NCI-H524 (cell line): ENCODE data around the gene TRIM25.
A peak's percentile ranks its signal among the peaks of the same experiment; 100 is the strongest.
"Not testable (repeated sequence)": the region's sequence is repeated elsewhere in the genome, so short reads cannot be mapped to it uniquely, and the experiment has no call there.

ENCODE experiments used
- DNase-seq, 2 experiments: peaks; one replicate each; lab custom pipeline; 2025; lab: John Stamatoyannopoulos, UW

Gene TRIM25

GRCh38 chr17:56913867-56914580, at the start of gene TRIM25:
Gene TRIM25 (minus strand): TSS chr17:56914049. CDS start chr17:56913988, 61 bp downstream.
- DNase-seq = peak; percentile 79 to 84

- DNase-seq = peak; percentile 96 to 97
These were observed 47.0 kb upstream of the TRIM25 start, which contains the start of gene COIL for GRCh38 chr17:56960596-56961538. Gene COIL (minus strand): TSS chr17:56961050. CDS start chr17:56961019, 31 bp downstream.

- no peak for DNase-seq
These were observed 43.1 kb upstream of the TRIM25 start for GRCh38 chr17:56956992-56957391.

GRCh38 chr17:56949595-56949994, 35.7 kb upstream of the TRIM25 start:
- DNase-seq = no peak

- DNase-seq = no peak
These were observed 34.6 kb upstream of the TRIM25 start for GRCh38 chr17:56948491-56948890.

GRCh38 chr17:56947741-56948140, 33.9 kb upstream of the TRIM25 start:
- no peak for DNase-seq

GRCh38 chr17:56945938-56946505, 32.2 kb upstream of the TRIM25 start:
- no peak for DNase-seq

- DNase-seq = no peak
These were observed 29.8 kb upstream of the TRIM25 start for GRCh38 chr17:56943505-56944125.

- peak; percentile 63 to 78 for DNase-seq
These were observed 26.1 kb upstream of the TRIM25 start for GRCh38 chr17:56939869-56940484.

- DNase-seq = not testable (repeated sequence)
These were observed 24.4 kb upstream of the TRIM25 start for GRCh38 chr17:56938206-56938605.

- no peak for DNase-seq
These were observed 23.8 kb upstream of the TRIM25 start for GRCh38 chr17:56937687-56938086.

- DNase-seq = no peak
These were observed 23.0 kb upstream of the TRIM25 start for GRCh38 chr17:56936697-56937322.

GRCh38 chr17:56935461-56935860, 21.6 kb upstream of the TRIM25 start:
- DNase-seq = no peak

- DNase-seq = no peak
These were observed 20.4 kb upstream of the TRIM25 start for GRCh38 chr17:56934280-56934679.

GRCh38 chr17:56933868-56934267, 20.0 kb upstream of the TRIM25 start:
- DNase-seq = no peak

GRCh38 chr17:56933151-56933745, 19.4 kb upstream of the TRIM25 start:
- DNase-seq = no peak

GRCh38 chr17:56930739-56931337, 17.0 kb upstream of the TRIM25 start:
- no peak for DNase-seq

GRCh38 chr17:56929362-56929969, 15.6 kb upstream of the TRIM25 start:
- no peak for DNase-seq

GRCh38 chr17:56928586-56928985, 14.7 kb upstream of the TRIM25 start:
- no peak for DNase-seq

GRCh38 chr17:56926704-56927103, 12.9 kb upstream of the TRIM25 start:
- no peak for DNase-seq
